IMR-90 (cell line): ENCODE measurements around the gene PPP1R12B. TPM values are rescaled to one million over a fixed set of nuclear protein-coding genes. Genes with fewer than 3 reads are reported as not detected.

Experiments used
- ATAC-seq: fragments of 200-7000 bp; cut with Tn5 transposase; 2 replicates; pipeline ENCODE4 v1.9.1; 2020; ENCODE audit warnings: low read depth, mild to moderate bottlenecking, moderate library complexity
- BruUV-seq: library from RNA; stranded (reverse); fragments of 400-500 nt; replicated peaks from 2 replicates; lab custom pipeline; 2021; lab: Mats Ljungman, UMichigan
- CTCF ChIA-PET: fragments of 300-600 bp; formaldehyde crosslinking; extraction: SDS; loops from one replicate; lab custom pipeline; 2021; ENCODE audit warnings: antibody characterized with exemption; lab: Yijun Ruan, JAX
- POLR2A ChIA-PET: fragments of 300-600 bp; sonication (Branson Sonifier 250); formaldehyde crosslinking; loops from one replicate; lab custom pipeline; 2022; ENCODE audit warnings: antibody characterized with exemption; ENCODE audit not compliant: unreplicated experiment; lab: Charles Lee
- DNase-seq: peaks from one replicate; pipeline ENCODE4 v3.0.0; 2013
- H2AFZ ChIP-seq: replicated peaks from 2 replicates; pipeline ENCODE3; 2013; ENCODE audit warnings: low read length, mild to moderate bottlenecking; ENCODE audit not compliant: poor library complexity
- H2AK5ac ChIP-seq: 2 replicates; pipeline ENCODE4 v1.6.1; 2013; ENCODE audit warnings: low read depth, low read length, inconsistent platforms
- H2AK9ac ChIP-seq: replicated peaks from 2 replicates; pipeline ENCODE3; 2013; ENCODE audit warnings: mild to moderate bottlenecking, low read depth, low read length, moderate library complexity; ENCODE audit not compliant: poor library complexity
- H2BK120ac ChIP-seq: 2 replicates; pipeline ENCODE4 v1.6.1; 2013; ENCODE audit warnings: low read depth, low read length, inconsistent platforms
- H2BK15ac ChIP-seq: 3 replicates; pipeline ENCODE4 v1.6.1; 2013; ENCODE audit warnings: low read depth, low read length, inconsistent platforms
- H2BK20ac ChIP-seq: 2 replicates; pipeline ENCODE4 v1.6.1; 2013; ENCODE audit warnings: low read depth, mild to moderate bottlenecking, inconsistent platforms, low read length, moderate library complexity
- H2BK5ac ChIP-seq: 2 replicates; pipeline ENCODE4 v1.6.1; 2013; ENCODE audit warnings: mild to moderate bottlenecking, low read depth, low read length, inconsistent platforms; ENCODE audit not compliant: poor library complexity, severe bottlenecking
- H3K14ac ChIP-seq: replicated peaks from 2 replicates; pipeline ENCODE4 v1.6.1; 2013; ENCODE audit warnings: low read depth, low read length, inconsistent platforms
- H3K18ac ChIP-seq: 2 replicates; pipeline ENCODE4 v1.6.1; 2013; ENCODE audit warnings: low read depth, low read length, control low read depth
- H3K23ac ChIP-seq: 2 replicates; pipeline ENCODE4 v1.6.1; 2013; ENCODE audit warnings: low read depth, low read length, inconsistent platforms
- H3K27ac ChIP-seq: 2 replicates; pipeline ENCODE4 v1.5.1; 2013; ENCODE audit warnings: mild to moderate bottlenecking, control low read depth, low read length; ENCODE audit not compliant: insufficient read depth
- H3K27me3 ChIP-seq: 2 replicates; pipeline ENCODE4 v1.6.1; 2013; ENCODE audit warnings: low read length; ENCODE audit not compliant: control insufficient read depth, insufficient read depth
- H3K36me3 ChIP-seq: 2 replicates; pipeline ENCODE4 v1.6.1; 2013; ENCODE audit warnings: low read length, mixed read lengths; ENCODE audit not compliant: control insufficient read depth, insufficient read depth
- H3K4ac ChIP-seq: 2 replicates; pipeline ENCODE4 v1.6.1; 2013; ENCODE audit warnings: low read depth, low read length, inconsistent platforms
- H3K4me1 ChIP-seq: 2 replicates; pipeline ENCODE4 v1.6.1; 2013; ENCODE audit warnings: low read length, mixed read lengths; ENCODE audit not compliant: control insufficient read depth, insufficient read depth
- H3K4me2 ChIP-seq: 2 replicates; pipeline ENCODE4 v1.6.1; 2013; ENCODE audit warnings: low read depth, mild to moderate bottlenecking, control low read depth, low read length, moderate library complexity
- H3K4me3 ChIP-seq: 2 replicates; pipeline ENCODE4 v1.5.1; 2013; ENCODE audit warnings: low read depth, mild to moderate bottlenecking, control low read depth, low read length, moderate library complexity; ENCODE audit not compliant: insufficient read depth
- H3K56ac ChIP-seq: 2 replicates; pipeline ENCODE4 v1.6.1; 2013; ENCODE audit warnings: low read length, inconsistent platforms; ENCODE audit not compliant: insufficient read depth; ENCODE audit errors: extremely low read depth
- H3K79me1 ChIP-seq, 2 experiments: 2 replicates each; pipeline ENCODE4 v1.6.1; 2013; ENCODE audit warnings: low read length in 2 of 2, inconsistent platforms in 1 of 2, low read depth in 1 of 2
- H3K9ac ChIP-seq: 2 replicates; pipeline ENCODE4 v1.6.1; 2013; ENCODE audit warnings: low read depth, low read length, control low read depth
- H3K9me1 ChIP-seq: 2 replicates; pipeline ENCODE4 v1.6.1; 2013; ENCODE audit warnings: low read length, inconsistent platforms; ENCODE audit not compliant: insufficient read depth
- H3K9me3 ChIP-seq: 2 replicates; pipeline ENCODE4 v1.6.1; 2013; ENCODE audit warnings: low read length; ENCODE audit not compliant: control insufficient read depth, insufficient read depth
- H4K20me1 ChIP-seq: 2 replicates; pipeline ENCODE4 v1.6.1; 2013; ENCODE audit warnings: low read length, inconsistent platforms; ENCODE audit not compliant: insufficient read depth
- H4K5ac ChIP-seq: 2 replicates; pipeline ENCODE4 v1.6.1; 2013; ENCODE audit warnings: mild to moderate bottlenecking, low read depth, low read length, control low read depth
- H4K8ac ChIP-seq, 2 experiments: 2 replicates each; pipeline ENCODE4 v1.6.1; 2013; ENCODE audit warnings: low read depth in 2 of 2, low read length in 2 of 2, control low read depth in 1 of 2, inconsistent platforms in 1 of 2
- H4K91ac ChIP-seq: 2 replicates; pipeline ENCODE4 v1.6.1; 2013; ENCODE audit warnings: low read depth, low read length, inconsistent platforms; ENCODE audit not compliant: insufficient read depth
- BHLHE40 ChIP-seq: fragments of 150-350 bp; IDR thresholded peaks from 2 replicates; pipeline ENCODE4 v1.6.1; 2016; ENCODE audit warnings: mild to moderate bottlenecking, low read depth, low read length
- CEBPB ChIP-seq: IDR thresholded peaks from 2 replicates; pipeline ENCODE4 v1.6.1; 2012; ENCODE audit warnings: low read depth, low read length, improper control_type of control experiment
- CHD1 ChIP-seq: IDR thresholded peaks from 2 replicates; pipeline ENCODE4 v1.6.1; 2012; ENCODE audit warnings: low read depth, low read length, improper control_type of control experiment
- CTCF ChIP-seq: conservative IDR thresholded peaks from 2 replicates; pipeline ENCODE4 v1.5.1; 2012; ENCODE audit warnings: mild to moderate bottlenecking, low read depth, low read length, improper control_type of control experiment
- ELK1 ChIP-seq: fragments of 150-350 bp; IDR thresholded peaks from 2 replicates; pipeline ENCODE4 v1.6.1; 2016; ENCODE audit warnings: low read depth, mild to moderate bottlenecking, low read length, moderate library complexity, borderline replicate concordance
- FOS ChIP-seq: fragments of 150-350 bp; IDR thresholded peaks from 2 replicates; pipeline ENCODE4 v1.6.1; 2016; ENCODE audit warnings: low read depth, low read length
- MAFK ChIP-seq: IDR thresholded peaks from 2 replicates; pipeline ENCODE4 v1.6.1; 2012; ENCODE audit warnings: low read depth, low read length, improper control_type of control experiment
- MAZ ChIP-seq: IDR thresholded peaks from 2 replicates; pipeline ENCODE4 v1.6.1; 2012; ENCODE audit warnings: low read depth, mild to moderate bottlenecking, low read length, improper control_type of control experiment, moderate library complexity, borderline replicate concordance
- MXI1 ChIP-seq: IDR thresholded peaks from 2 replicates; pipeline ENCODE4 v1.6.1; 2012; ENCODE audit warnings: low read depth, mild to moderate bottlenecking, low read length, moderate library complexity, borderline replicate concordance
- NFE2L2 ChIP-seq: fragments of 150-350 bp; IDR thresholded peaks from 2 replicates; pipeline ENCODE4 v1.6.1; 2016; ENCODE audit warnings: low read depth, mild to moderate bottlenecking, low read length
- POLR2A ChIP-seq: IDR thresholded peaks from 2 replicates; pipeline ENCODE4 v1.6.1; 2012; ENCODE audit warnings: mild to moderate bottlenecking, low read depth, low read length
- RAD21 ChIP-seq: IDR thresholded peaks from 2 replicates; pipeline ENCODE4 v1.6.1; 2012; ENCODE audit warnings: low read length, improper control_type of control experiment
- RCOR1 ChIP-seq: IDR thresholded peaks from 2 replicates; pipeline ENCODE4 v1.6.1; 2012; ENCODE audit warnings: mild to moderate bottlenecking, low read length, improper control_type of control experiment; ENCODE audit not compliant: insufficient replicate concordance
- RFX5 ChIP-seq: IDR thresholded peaks from 2 replicates; pipeline ENCODE4 v1.8.0; 2012; ENCODE audit warnings: low read depth, mild to moderate bottlenecking, low read length, moderate library complexity
- SMC3 ChIP-seq: fragments of 150-350 bp; IDR thresholded peaks from 2 replicates; pipeline ENCODE4 v1.6.1; 2016; ENCODE audit warnings: low read depth, mild to moderate bottlenecking, antibody characterized with exemption, low read length, moderate library complexity
- USF2 ChIP-seq: fragments of 150-350 bp; IDR thresholded peaks from 2 replicates; pipeline ENCODE4 v1.6.1; 2017; ENCODE audit warnings: mild to moderate bottlenecking, antibody characterized with exemption, low read length, low read depth
- WGBS, 2 experiments: methylation state at CpG; one replicate each; pipeline versions ENCODE4 v1.1.5 to v1.1.7; 2013; ENCODE audit warnings: missing lambda C conversion rate in 2 of 2; ENCODE audit not compliant: insufficient read length in 1 of 2; ENCODE audit errors: extremely low coverage in 2 of 2; 5-methylcytosine and 5-hydroxymethylcytosine counted together
- dilution Hi-C: fragments of 300-500 bp; cut with HindIII; formaldehyde crosslinking; loops from one replicate; pipeline ENCODE4 v1.14.3; 2018; ENCODE audit warnings: low sequenced_read_pairs; ENCODE audit not compliant: unreplicated experiment
- in situ Hi-C: fragments of 300-500 bp; cut with MboI; formaldehyde crosslinking; loops from 3 replicates; pipeline ENCODE4 v1.14.3; 2019; ENCODE audit warnings: low sequenced_read_pairs, inconsistent platforms, mixed read lengths
- intact Hi-C: fragments of 100-400 bp; cut with micrococcal nuclease; formaldehyde crosslinking; loops from 2 replicates; pipeline ENCODE4 v1.10.0; 2022
- polyA plus RNA-seq, 3 experiments: library from polyadenylated mRNA; depleted of rRNA; stranded (reverse); fragments of >200 nt; gene quantifications; 2 replicates each; pipeline ENCODE4 v1.2.3, GENCODE V29; 2012; ENCODE audit warnings: low replicate concordance in 1 of 3
- total RNA-seq: library from RNA; depleted of rRNA; stranded (reverse); fragments of >200 nt; gene quantifications from 2 replicates; pipeline ENCODE4 v1.2.3, GENCODE V29; 2012

The PPP1R12B gene
- total and polyA plus RNA-seq, 2 of the 4 experiments (the other 2 are of a cell fraction), result 8.5 to 12.0 TPM

GRCh38 chr1:202632241-202632640, 283.7 kb downstream of the PPP1R12B start:
- Histone ChIP-seq H4K91ac (no peak overlapping the region), H2BK20ac (no peak overlapping the region), H4K8ac (no peak overlapping the region), H3K4ac (no peak overlapping the region), H3K4me2 (no peak overlapping the region), H2BK120ac (no peak overlapping the region), H3K27me3 (peaks cover 24% of the 10 kb centered on the region), H2BK5ac (no peak overlapping the region), H2AK9ac (no peak overlapping the region), H3K14ac (no peak overlapping the region), H2AK5ac (no peak overlapping the region), H3K4me1 (no peaks in the 10 kb centered on the region), H3K79me1 (no peaks in the 10 kb centered on the region), H3K18ac (no peak overlapping the region), H3K23ac (no peak overlapping the region), H3K9me1 (no peaks in the 10 kb centered on the region), H4K20me1 (no peaks in the 10 kb centered on the region; the same call in 1 of the 2 replicates), H3K56ac (no peak overlapping the region), H3K27ac (no peak overlapping the region), H2AFZ (no peak overlapping the region), H3K4me3 (no peak overlapping the region), H3K9me3 (no peaks in the 10 kb centered on the region), H2BK15ac (no peak overlapping the region), H4K5ac (no peak overlapping the region), H3K9ac (no peak overlapping the region), H3K36me3 (no peaks in the 10 kb centered on the region)
- BruUV-seq, result no TSS peak
- in situ Hi-C loops (no loop called here), dilution Hi-C loops (no loop called here), intact Hi-C loops (no loop called here)
- 92% methylated on average over 7 of the region's 10 CpGs; no CpG with 5 or more reads in 1 of the 2 experiments for WGBS, 2 experiments
- CTCF ChIA-PET, result no interaction called here
- DNase-seq, result no peak
- TF ChIP-seq SMC3, result no peak
- no peak for TF ChIP-seq POLR2A
- TF ChIP-seq NFE2L2, result no peak
- no peak for TF ChIP-seq BHLHE40
- TF ChIP-seq USF2, result no peak
- TF ChIP-seq MXI1, result no peak
- no peak for TF ChIP-seq RFX5
- no peak for TF ChIP-seq MAFK
- TF ChIP-seq MAZ, result no peak
- no peak for TF ChIP-seq CHD1
- TF ChIP-seq FOS, result no peak
- TF ChIP-seq RAD21, result no peak
- no peak for TF ChIP-seq CTCF
- no peak for TF ChIP-seq CEBPB
- no peak for TF ChIP-seq ELK1
- no peak for TF ChIP-seq RCOR1
- ATAC-seq, result no peak
- POLR2A ChIA-PET, result interaction anchor here (0.6 kb wide), 1 partner anchor 173 kb away, joined by 3 read pairs; no protein-coding TSS in a partner anchor
